Kidney capillary endothelial cell (primary cell): ENCODE measurements around the gene CTNNA2.

Experiments
- DNase-seq: peaks from one replicate; pipeline ENCODE4 v3.0.0-alpha.2; 2018; ENCODE audit warnings: low spot score

The CTNNA2 gene

DNA sequence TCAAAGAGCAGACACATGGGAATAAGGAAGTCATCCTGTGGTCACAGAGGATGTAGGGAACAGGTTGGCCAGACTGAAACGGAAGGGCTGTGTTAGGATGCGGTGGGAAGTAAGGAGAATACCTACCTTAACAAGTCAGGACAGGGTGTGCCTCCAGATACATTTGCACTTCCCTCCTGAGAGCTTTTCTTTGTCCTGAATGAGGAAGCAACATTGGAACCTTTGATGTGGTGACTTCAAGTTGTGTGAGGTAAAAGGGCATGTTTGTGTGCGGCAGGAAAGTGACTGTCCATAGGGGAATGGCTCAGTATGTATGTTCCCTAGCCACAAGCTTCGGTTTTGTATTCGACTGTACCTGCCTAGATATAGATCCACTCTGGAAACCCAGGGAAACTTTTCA, 816.6 kb downstream of the CTNNA2 start:
- no peak for DNase-seq

DNA sequence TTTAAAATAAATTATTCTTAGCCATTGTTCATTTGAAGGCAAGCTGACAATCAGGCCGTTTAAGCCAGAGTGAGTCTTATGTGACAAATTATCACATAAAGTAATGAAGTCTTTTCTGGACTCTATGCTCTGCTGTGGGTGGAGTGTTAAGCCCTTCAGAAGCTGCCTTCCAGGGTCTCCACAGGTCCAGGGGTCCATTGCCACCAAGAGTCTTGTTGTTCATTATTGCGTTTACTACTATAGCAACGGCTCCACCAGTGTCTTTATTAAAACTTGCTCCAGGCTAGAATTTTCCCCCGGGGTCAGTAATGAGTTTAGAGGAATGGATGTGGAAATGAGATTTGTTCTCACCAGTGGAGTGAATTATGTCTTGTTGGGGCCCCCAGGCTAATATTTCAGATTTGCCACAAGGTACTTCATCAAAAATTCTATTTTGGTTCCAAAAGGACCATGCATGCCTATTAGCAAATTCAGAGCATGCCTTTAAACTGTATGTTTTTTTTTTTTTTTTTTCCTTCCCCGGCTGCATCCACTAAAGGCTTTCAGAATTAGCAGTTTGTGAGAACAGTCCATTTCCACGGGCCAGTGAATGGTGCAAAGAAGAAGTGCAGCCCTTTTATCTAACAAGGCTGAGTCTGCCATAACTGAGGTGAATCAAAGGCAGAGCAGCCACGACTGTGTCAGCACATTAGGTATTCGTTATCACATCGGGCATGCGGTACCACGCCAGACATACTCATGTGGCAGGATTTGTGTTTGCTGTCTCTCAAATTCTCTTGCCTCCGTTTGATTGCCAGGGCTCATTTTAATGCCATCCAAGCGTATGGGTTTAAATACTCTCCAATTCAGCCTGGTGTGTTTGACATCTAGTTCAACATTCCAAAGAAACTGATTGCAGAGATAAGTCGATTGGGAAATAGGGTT, 817.9 kb downstream of the CTNNA2 start:
- no peak for DNase-seq

DNA sequence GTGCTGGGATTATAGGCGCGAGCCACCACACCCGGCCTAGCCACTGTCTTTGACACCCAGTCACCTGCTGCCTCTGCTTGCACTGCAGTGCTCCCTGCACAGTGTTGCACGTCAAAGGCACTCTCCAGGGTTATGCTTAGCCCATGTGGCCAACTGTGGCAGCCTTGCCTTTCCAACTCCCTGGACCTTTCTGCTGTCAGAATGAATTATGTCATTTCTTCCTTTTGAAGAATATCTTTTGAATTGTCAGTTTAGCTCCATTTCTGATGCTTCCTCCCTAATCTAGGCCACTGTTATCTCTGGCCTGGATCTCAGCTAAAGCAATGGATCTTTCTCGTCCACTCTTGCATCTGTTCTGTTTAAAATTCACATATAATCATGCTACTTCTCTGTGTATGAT, 821.0 kb downstream of the CTNNA2 start:
- DNase-seq: no peak

DNA sequence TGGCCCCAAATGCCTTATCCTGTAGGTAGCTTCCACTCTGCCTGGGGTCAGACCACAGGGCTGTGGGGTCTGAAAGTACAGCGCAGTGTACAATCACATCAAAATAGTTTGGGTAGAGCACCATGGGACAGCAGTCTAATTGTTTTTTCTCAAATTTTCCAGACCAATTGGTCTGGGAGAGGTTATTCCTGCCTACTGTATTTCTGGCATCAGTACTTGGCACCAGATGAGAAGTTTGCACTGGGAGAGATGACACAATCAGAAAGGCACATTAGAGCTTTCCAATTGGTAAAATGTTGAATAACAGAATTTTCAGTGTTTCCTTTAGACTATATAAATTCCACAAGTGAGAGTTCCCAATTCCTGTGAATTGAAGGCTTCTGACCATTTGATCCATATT, 822.6 kb downstream of the CTNNA2 start:
- DNase-seq: no peak

DNA sequence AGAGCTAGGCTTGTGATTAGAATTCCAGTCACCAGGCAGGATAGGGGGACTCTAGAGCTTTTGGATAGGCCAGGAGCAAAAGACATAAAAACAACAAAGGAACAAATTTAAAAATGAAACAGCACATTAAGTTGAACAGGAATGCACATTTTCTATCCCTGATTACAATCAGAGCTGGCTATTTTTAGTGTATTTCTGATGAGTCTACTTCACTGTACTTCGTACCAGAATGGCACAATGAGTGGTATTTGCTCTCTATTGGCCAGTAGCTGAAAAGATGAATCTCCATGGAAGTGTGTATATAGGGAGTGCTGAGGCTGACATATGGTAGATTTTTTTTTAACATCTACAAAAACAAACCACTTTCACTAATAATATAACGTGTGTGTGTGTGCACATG, 825.9 kb downstream of the CTNNA2 start:
- DNase-seq: no peak

DNA sequence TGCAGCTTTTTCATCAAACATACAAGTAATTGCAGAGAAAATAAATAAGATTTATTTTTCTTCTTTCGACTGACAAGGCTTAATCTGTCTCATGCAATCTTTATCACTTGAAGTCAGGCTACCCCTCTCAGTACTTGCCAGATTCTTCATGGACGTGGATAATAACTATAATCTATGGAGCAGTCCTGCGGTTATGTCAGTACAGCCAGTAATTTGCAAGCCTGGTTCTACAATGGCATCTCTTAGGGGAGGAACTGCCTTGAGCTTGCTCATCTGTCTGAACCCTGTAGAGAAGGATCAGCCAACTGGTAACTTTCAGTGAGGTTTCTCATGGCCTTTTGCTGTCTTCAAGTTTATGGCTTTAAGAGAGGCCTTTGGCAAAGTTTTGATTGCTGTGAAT, 827.2 kb downstream of the CTNNA2 start:
- no peak for DNase-seq

DNA sequence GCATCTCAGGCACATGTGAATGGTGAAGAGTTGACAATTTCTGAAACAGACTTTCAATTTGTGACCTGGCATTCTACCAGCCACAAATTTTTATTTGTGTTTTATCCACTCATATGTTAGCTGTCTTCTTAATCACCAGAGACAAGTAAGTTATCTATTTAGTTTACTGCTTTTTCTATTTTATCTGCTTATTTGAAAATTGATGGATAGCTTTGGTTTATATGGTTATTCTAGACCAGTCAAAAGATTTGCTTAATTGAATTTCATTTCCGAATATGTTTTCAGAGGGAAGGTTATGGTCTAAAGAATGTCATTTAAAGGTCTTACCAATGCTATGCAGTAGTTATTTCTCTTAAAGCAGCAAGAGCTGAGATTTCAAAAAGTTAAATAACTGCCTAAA, 835.2 kb downstream of the CTNNA2 start:
- DNase-seq: no peak

DNA sequence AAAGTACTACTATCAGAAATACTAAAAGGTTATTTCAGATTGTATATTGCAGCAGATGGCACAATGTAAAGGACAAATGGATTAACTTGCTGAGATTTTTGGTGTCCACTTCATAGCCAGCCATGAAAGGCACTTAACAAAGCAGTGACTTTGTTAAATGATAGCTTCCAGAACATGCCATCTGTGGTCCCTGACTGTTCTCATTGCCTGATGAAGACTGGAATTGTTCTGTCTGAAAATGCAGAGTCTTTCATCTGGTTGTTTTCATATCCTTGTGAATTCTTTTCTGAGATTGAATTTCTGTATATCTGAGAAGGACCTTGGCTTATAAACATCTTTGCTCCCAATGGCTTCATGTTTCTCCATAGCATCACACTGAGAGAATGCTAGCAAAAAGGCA, 836.1 kb downstream of the CTNNA2 start:
- no peak for DNase-seq

DNA sequence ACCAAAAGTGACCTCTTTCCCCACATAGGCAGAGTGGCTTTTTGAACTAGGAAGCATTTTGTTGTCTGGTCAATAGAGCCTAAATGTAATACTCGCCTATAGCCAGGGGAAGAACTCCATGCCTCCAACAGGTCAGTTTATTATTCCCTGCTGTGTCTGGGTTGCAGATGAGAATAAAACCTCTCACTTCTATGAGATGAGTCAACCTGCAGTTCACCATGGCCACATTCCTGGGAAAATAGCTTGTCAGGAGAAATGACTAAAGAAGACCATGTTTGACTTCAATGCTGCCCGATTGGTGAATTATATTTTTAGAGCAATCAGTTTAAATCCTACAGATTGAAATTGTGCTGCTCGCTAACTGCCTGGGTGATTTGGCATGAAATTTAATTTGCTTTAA, 838.4 kb downstream of the CTNNA2 start:
- DNase-seq: no peak

DNA sequence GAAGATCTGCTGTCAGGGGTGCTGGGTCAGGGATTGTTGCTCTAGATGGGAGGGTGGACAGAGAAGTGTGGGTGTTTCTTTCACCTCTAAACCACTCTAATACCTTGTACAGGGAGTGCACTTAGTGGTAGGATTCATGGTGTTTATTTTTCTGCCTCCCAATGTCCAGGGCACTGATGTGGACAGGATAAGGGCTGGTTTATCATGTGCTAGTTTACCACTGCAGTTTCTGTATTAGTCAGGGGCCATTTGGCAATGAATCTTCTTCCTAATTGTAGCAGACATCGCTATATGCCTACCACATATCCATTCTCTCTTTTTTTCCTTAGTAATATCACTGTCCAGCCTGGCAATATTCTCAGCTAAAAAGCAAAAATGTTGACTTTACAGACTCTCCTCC, 842.0 kb downstream of the CTNNA2 start:
- DNase-seq: no peak

DNA sequence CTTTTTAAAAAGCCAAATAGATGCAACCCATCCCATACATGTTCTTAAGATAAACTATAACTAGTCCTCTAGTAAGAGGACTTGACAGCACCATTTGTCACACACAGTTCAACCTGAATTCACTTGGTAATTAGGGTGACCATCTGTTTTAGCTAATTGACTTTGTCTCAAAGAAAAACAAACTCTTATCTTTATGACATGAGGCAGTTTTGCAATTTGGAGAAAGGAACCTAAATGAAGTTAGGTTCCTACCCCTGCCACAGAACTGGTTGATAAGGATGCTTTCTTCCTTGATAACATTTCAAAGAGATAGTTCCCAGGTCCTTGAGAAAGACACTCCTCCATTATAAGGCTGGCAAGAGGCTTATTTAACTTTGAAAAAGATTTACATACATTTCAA, 849.1 kb downstream of the CTNNA2 start:
- no peak for DNase-seq

DNA sequence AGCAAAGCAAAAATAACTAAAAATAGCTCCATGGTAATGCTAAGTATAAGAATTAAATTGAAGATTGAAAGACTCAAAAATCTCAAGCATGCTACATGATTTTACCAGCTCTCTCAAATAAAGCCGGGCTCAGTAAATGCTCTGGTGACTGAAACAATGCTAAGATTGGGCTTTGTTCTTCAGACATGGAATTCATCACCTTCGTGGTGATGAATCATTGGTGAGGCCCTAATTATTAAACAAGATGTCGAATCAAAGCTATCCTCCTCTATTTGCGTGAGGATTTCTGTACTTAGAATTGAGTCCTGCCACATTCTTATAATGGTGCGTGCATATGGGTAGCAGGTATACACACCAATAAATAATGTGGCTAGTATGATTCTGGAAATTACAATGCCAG, 850.5 kb downstream of the CTNNA2 start:
- DNase-seq: peak; percentile 1

DNA sequence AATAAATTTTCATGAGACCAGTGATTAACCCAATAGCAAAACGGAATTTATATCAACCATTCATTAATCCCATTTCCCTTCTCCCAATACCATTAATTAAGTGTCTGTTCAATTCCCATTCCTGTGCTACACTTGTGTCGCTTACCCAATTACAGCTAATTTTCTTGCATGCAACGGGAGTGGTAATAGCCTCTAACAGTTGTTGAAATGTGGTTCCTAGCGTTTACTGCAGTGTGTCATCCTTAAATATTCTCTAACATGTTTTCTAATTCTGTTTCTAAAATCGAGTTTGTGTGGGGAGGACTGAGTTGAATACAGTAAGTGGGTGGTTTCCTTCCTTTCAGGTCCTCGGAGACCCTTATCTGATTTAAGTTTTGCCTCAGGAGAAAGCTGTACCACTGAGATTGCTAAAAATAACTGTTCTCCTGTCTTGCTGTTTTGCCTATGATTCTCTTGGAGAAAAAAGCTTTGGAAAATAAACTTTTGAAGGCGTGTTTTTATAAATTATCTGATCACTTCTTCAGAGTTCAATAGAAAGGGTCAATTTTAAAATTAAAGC, 851.0 kb downstream of the CTNNA2 start:
- DNase-seq: peak; percentile 1

DNA sequence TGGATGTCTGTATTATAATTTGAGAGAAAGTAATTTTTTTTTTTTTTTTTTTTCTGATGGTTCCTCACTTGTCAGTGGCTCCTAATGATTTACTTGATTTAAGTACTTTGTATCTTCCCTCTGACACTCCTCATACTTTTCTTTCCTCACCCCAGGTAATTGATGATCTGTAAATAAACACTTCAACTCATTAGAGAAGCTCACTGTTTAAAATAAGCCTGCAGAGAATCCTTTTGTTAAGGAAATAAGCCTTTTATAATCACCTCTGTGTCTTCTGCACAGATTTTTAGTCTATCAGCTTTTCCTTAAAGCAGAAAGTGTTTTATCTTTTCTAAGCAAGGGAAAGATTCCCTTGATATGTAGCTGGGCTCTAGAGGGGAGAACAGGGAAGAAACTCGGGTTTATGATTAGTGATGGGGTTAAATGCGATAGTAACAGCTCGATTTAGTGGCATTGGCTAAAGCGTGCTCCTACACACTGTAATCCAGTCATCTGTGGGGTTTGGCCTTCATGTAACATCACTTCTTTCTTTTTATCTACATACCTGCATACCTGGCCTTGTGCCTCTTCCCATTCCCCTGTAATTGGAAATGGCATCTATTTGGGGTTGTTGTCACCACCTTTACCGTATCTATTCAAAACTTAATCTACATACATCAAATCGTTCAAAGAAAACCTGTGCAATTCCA, 851.8 kb downstream of the CTNNA2 start:
- no peak for DNase-seq

DNA sequence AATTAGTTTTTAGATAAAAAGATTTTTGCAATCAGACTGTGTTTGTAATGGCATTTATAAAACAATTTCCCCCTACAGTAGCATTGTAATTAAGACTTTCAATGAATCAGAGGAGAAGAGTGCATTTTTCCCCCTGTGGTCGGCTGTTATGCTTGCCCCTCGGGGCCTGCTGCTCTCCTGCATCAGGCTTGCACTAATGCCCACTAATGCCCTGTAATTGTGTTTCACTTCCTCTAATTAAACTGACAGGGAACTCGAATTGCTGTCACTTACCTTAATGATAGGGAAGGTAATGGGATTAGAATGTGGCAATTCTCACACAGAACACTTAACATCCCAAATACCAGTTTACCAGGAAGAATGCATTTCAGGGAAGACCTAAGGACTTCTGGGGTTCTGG, 852.9 kb downstream of the CTNNA2 start:
- DNase-seq: no peak

DNA sequence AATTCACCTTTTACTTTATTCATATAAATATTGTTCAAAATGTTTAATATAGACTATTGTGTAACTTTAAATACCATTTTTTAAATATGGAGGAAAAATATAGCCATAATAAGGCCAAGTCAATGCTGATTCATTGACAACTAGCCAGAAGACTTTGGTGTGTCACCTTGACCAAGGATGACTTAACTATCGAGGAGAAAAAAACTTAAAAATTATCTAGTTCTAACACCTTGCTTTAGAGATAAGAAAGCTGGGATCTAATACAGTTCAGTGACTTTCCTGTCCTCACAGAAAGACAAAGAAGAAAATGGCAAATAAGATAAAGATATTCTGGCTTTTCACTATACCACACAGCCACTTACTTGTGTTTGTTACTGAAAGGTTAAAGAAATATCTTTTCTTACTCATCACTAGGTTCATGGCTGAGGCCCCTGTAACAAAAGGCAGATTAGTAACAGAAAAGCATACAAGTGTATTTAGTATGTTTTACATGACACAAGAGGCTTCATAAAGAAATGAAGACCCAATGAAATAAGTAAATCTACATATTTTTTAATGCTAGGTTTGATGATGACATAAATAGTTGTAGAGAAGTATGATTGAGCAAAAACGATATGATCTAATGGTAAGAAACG, 857.6 kb downstream of the CTNNA2 start:
- DNase-seq: no peak

DNA sequence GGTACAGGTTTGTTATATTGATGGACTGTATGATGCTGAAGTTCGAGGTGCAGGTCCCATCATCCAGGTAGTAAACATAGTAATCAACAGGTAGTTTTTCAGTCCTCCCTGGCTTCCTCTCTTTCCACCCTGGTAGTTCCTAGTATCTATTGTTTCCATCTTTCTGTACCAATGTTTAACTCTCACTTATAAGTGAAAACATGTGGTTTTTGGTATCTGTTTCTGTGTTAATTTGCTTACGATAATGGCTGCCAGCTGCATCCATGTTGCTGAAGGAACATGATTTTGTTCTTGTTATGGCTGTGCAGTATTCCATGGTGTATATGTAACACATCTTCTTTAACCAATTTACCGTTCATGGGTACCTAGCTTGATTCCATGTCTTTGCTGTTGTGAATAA, 861.3 kb downstream of the CTNNA2 start:
- no peak for DNase-seq

DNA sequence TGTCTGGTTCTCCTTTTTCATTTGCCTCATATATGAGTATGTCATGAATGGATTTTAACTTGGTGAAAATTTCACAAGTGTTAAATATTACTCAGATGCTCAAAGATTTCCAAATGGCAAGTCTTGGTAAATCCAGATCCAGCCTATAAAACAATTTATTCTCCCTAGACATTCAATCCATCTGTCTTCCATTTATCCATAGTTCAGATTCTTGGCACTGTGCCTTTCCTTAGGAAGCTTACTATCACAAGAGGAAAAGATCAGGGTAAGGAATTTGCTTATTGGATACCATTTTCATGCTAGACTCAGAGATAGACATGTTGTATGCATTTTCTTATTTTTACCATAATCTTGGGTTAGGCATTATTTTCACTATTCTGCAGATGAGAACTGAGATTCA, 864.2 kb downstream of the CTNNA2 start:
- DNase-seq: no peak

DNA sequence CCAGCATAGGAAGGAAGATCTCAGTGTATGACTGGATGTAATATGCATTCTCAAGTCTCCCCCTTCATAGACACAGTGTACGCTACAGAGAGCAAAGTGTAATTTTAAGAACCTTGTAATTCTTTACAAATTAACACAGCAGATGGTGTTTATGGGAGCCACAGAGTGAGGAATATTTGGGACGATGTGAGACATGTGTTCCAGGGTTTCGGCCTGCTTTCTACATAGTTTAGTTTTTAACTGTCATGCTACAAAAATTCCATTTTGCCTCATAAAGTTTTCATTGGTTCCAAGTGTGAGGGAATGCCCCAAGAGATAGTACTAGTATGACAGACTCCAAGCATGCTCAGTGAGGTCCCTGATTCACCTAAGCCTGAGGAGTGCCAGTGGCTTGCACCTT, 867.9 kb downstream of the CTNNA2 start:
- no peak for DNase-seq

DNA sequence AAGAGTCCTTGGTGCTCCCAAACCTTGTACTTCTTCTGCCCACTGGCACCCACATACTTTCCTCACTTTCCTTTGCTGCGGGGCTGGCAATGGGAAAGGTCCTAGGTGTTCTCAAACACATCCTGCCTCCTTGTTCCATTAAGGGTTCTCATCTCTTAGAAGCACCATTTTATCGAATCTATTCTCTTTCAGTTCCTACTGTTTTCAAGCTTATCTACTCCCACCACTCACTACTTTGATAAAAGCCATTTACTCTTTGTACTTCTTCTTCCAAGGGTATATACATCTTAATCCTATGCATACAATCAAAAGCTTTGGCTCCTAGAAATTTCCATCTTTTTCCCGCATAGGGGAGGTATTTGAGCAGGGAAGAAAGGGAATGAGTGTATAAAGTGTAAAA, 868.8 kb downstream of the CTNNA2 start:
- no peak for DNase-seq

DNA sequence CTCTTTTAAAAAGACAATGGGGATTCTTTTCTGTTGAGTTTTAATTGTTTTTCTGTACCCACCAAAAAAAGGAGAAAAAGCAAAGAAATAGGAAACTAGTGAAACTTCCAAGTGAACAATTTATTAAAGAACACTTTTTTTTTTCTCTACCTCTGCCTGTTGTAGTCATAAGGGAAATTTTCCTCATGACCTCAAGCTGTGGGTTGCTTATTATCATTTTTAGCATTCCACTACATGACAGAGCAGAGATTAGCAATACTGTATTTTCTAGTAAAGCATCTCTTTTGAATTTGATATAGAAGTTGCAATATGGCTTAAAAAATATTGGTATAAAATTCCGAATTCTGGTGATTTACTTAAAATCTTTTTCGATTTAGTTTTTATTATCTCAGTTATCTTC, 879.6 kb downstream of the CTNNA2 start:
- DNase-seq: no peak

DNA sequence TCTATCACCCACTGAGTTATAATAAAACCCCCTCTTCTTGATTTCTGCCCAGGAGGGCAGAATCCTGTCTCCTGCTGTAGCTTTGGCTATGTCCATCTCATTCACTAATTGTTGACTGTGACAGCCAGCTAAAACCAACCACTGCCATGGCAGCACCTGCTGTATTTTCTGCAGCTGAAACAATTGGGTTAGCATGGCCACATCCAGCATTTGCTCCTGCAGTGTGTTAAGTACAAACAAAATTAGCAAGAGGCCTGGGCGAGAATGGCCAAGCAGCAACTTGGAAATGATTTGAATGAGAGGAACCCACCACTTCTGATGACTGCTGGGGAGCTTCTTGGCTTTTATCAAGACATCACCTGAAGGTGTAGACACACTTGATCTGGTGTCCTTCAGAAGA, 881.1 kb downstream of the CTNNA2 start:
- DNase-seq: no peak

DNA sequence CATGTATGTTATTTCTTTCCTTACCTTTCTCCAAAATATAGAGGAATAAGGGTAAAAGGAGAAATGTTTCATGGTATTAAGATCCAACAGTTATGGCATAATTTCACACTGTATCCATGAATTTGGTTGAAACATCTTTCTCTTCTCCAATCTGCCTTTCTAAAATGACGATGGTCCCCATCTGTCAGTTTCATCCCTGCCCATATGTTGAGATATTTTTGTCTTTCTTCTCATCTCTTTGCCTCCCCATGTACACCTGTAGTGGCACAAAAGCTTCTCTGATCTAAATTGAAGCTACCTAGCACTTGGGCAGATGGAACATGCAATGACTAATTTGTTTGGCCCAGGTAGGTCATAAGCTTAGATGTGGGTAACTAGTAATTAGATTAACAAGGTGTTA, 882.4 kb downstream of the CTNNA2 start:
- DNase-seq: no peak
